Liver (tissue), 9 donors: ENCODE data around the gene GPR52. TPM values are rescaled to one million over a fixed set of nuclear protein-coding genes. Genes with fewer than 3 reads are reported as not detected.

Experiments
- DNase-seq: peaks from one replicate; pipeline ENCODE4 v3.0.0-alpha.2; 2017; ENCODE audit warnings: low spot score
- H3K27ac ChIP-seq, 2 donors: one replicate each; pipeline ENCODE4 v1.7.0; 2013; ENCODE audit warnings: inconsistent platforms in 2 of 2, low read length in 2 of 2, control low read depth in 1 of 2, low read depth in 1 of 2, mild to moderate bottlenecking in 1 of 2
- H3K27me3 ChIP-seq, 4 donors: one replicate each; pipeline versions ENCODE4 v1.6.1 to v1.7.0; 2013; ENCODE audit warnings: low read length in 3 of 4, inconsistent platforms in 1 of 4, mild to moderate bottlenecking in 1 of 4, moderate library complexity in 1 of 4; ENCODE audit not compliant: control insufficient read depth in 4 of 4, insufficient read depth in 4 of 4
- H3K36me3 ChIP-seq, 4 donors: one replicate each; pipeline versions ENCODE4 v1.6.1 to v1.7.0; 2013; ENCODE audit warnings: low read length in 3 of 4, mild to moderate bottlenecking in 3 of 4, low read depth in 1 of 4, moderate library complexity in 1 of 4; ENCODE audit not compliant: control insufficient read depth in 4 of 4, insufficient read depth in 3 of 4
- H3K4me1 ChIP-seq, 4 donors: one replicate each; pipeline versions ENCODE4 v1.6.1 to v1.7.0; 2013; ENCODE audit warnings: low read length in 3 of 4, mild to moderate bottlenecking in 3 of 4, moderate library complexity in 1 of 4; ENCODE audit not compliant: control insufficient read depth in 4 of 4, insufficient read depth in 4 of 4
- H3K4me3 ChIP-seq, 3 donors: one replicate each; pipeline versions ENCODE4 v1.6.1 to v1.7.0; 2013; ENCODE audit warnings: low read length in 3 of 3, control low read depth in 1 of 3, low read depth in 1 of 3, mild to moderate bottlenecking in 1 of 3
- H3K9ac ChIP-seq, 2 donors: one replicate each; pipeline ENCODE4 v1.7.0; 2013; ENCODE audit warnings: low read length in 2 of 2, mild to moderate bottlenecking in 2 of 2, moderate library complexity in 2 of 2, control low read depth in 1 of 2, low read depth in 1 of 2
- H3K9me3 ChIP-seq, 4 donors: one replicate each; pipeline versions ENCODE4 v1.6.1 to v1.7.0; 2013; ENCODE audit warnings: low read length in 3 of 4; ENCODE audit not compliant: control insufficient read depth in 4 of 4
- CTCF ChIP-seq: fragments of 150-350 bp; IDR thresholded peaks from 2 replicates; pipeline ENCODE4 v1.5.1; 2017; ENCODE audit warnings: improper control_type of control experiment, low read depth, low read length; ENCODE audit not compliant: missing input control
- EGR1 ChIP-seq, 2 donors: IDR thresholded peaks; 2 replicates each; pipeline ENCODE4 v1.6.1; 2016 to 2018; ENCODE audit warnings: antibody characterized with exemption in 2 of 2, low read depth in 2 of 2
- FOXA1 ChIP-seq: IDR thresholded peaks from 2 replicates; pipeline ENCODE4 v1.6.1; 2016; ENCODE audit warnings: antibody characterized with exemption
- FOXA2 ChIP-seq: IDR thresholded peaks from 2 replicates; pipeline ENCODE4 v1.6.1; 2016; ENCODE audit warnings: antibody characterized with exemption
- GABPA ChIP-seq, 2 donors: IDR thresholded peaks in 1 of 2; conservative IDR thresholded peaks in 1 of 2; 2 replicates each; pipeline ENCODE4 v1.6.1; 2016; ENCODE audit warnings: antibody characterized with exemption in 2 of 2, mild to moderate bottlenecking in 1 of 2, moderate library complexity in 1 of 2
- HNF4G ChIP-seq: IDR thresholded peaks from 2 replicates; pipeline ENCODE4 v1.6.1; 2016; ENCODE audit warnings: antibody characterized with exemption
- JUND ChIP-seq, 2 donors: IDR thresholded peaks; 2 replicates each; pipeline ENCODE4 v1.6.1; 2016; ENCODE audit warnings: antibody characterized with exemption in 2 of 2
- NR2F2 ChIP-seq: IDR thresholded peaks from 2 replicates; pipeline ENCODE4 v1.6.1; 2016; ENCODE audit warnings: antibody characterized with exemption
- RAD21 ChIP-seq, 2 donors: IDR thresholded peaks; 2 replicates each; pipeline ENCODE4 v1.6.1; 2016; ENCODE audit warnings: antibody characterized with exemption in 2 of 2, mild to moderate bottlenecking in 2 of 2
- REST ChIP-seq: IDR thresholded peaks from 2 replicates; pipeline ENCODE4 v1.6.1; 2016; ENCODE audit warnings: antibody characterized with exemption, mild to moderate bottlenecking
- SP1 ChIP-seq: IDR thresholded peaks from 2 replicates; pipeline ENCODE4 v1.6.1; 2018; ENCODE audit warnings: antibody characterized with exemption, mild to moderate bottlenecking
- TAF1 ChIP-seq: conservative IDR thresholded peaks from 2 replicates; pipeline ENCODE4 v1.6.1; 2016; ENCODE audit warnings: antibody characterized with exemption, mild to moderate bottlenecking
- YY1 ChIP-seq: IDR thresholded peaks from 2 replicates; pipeline ENCODE4 v1.6.1; 2016; ENCODE audit warnings: antibody characterized with exemption, mild to moderate bottlenecking
- WGBS: extraction: QIAGEN DNeasy Blood & Tissue Kit; methylation state at CpG from one replicate; pipeline ENCODE4 v1.1.7; 2013; 5-methylcytosine and 5-hydroxymethylcytosine counted together
- polyA plus RNA-seq, 2 donors: library from polyadenylated mRNA; stranded (reverse) in 1 of 2; unstranded in 1 of 2; fragments of 200-250 nt in 1 of 2; fragments of >200 nt in 1 of 2; fragmentation: Nextera tagmentation in 1 of 2; extraction: Ambion mirVana in 1 of 2; gene quantifications; one replicate each; pipeline versions ENCODE4 v1.2.1 to v1.2.3, GENCODE V29; 2013 to 2015
- total RNA-seq, 2 donors: library from RNA; depleted of rRNA; stranded (reverse); fragments of >200 nt; gene quantifications; one replicate each; pipeline ENCODE4 v1.2.3, GENCODE V29; 2014
- TF ChIP-seq, protein P1 (sequence below): IDR thresholded peaks from 2 replicates; pipeline ENCODE4 v1.6.1; 2016; ENCODE audit warnings: antibody characterized with exemption
- donor health status: healthy.
- donor health status: healthy.
- donor health status: healthy.
- donor health status: healthy.
- donor health status: healthy.

Gene GPR52
- total RNA-seq (1 to 10 TPM; 1.3 to 4.8 TPM), polyA plus RNA-seq (not detected)

DNA sequence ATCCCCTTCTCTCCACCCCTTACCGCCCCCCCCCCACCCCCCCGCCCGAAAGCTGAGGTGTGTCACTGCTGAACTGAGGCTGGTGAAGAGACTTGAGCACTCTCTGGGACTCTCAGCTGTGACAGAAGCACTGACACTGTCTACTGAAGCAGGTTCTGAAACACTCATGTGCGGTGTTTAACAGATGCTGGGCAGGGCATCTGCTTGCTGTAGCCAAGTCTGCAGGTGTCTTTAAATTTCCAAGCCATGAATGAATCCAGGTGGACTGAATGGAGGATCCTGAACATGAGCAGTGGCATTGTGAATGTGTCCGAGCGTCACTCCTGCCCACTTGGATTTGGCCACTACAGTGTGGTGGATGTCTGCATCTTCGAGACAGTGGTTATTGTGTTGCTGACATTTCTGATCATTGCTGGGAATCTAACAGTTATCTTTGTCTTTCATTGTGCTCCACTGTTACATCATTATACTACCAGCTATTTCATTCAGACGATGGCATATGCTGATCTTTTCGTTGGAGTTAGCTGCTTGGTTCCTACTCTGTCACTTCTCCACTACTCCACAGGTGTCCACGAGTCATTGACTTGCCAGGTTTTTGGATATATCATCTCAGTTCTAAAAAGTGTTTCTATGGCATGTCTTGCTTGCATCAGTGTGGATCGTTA lies at the start of gene GPR52:
Gene GPR52, plus strand, starts transcription at position 99 of the 665 bp plus-strand sequence. Its CDS starts 148 bp downstream, at position 247.
- H3K9ac ChIP-seq: no peak within 1 kb of the TSS
- no peak for TF ChIP-seq JUND (IDR thresholded peaks at IDR 0.05)
- TF ChIP-seq SP1: no peak
- no peak for TF ChIP-seq FOXA1
- TF ChIP-seq EGR1 (IDR thresholded peaks at IDR 0.05; ENCODE audit: low read depth in 2 of 2): no peak
- no peak for TF ChIP-seq NR2F2
- TF ChIP-seq YY1: no peak
- TF ChIP-seq GABPA (IDR thresholded peaks at IDR 0.05 in 1 of 2, conservative IDR thresholded peaks at IDR 0.05 in 1 of 2): no peak
- TF ChIP-seq HNF4G: no peak
- no peak for TF ChIP-seq REST
- TF ChIP-seq, protein P1, sequence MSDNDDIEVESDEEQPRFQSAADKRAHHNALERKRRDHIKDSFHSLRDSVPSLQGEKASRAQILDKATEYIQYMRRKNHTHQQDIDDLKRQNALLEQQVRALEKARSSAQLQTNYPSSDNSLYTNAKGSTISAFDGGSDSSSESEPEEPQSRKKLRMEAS: no peak
- TF ChIP-seq CTCF: no peak
- TF ChIP-seq RAD21 (IDR thresholded peaks at IDR 0.05): no peak
- TF ChIP-seq TAF1: no peak
- H3K9me3 ChIP-seq: no peaks in the 10 kb centered on the region
- no peaks in the 10 kb centered on the region for H3K36me3 ChIP-seq
- H3K4me3 ChIP-seq: no peak within 1 kb of the TSS
- H3K27me3 ChIP-seq: no peaks in the 10 kb centered on the region
- DNase-seq: no peak
- H3K4me1 ChIP-seq: peaks cover 0 to 3% (median 0%) of the 10 kb centered on the region in 4 donors
- H3K27ac ChIP-seq: no peak within 1 kb of the TSS
- 92% methylated on average over 11 of the region's 11 CpGs for whole genome bisulfite sequencing

DNA sequence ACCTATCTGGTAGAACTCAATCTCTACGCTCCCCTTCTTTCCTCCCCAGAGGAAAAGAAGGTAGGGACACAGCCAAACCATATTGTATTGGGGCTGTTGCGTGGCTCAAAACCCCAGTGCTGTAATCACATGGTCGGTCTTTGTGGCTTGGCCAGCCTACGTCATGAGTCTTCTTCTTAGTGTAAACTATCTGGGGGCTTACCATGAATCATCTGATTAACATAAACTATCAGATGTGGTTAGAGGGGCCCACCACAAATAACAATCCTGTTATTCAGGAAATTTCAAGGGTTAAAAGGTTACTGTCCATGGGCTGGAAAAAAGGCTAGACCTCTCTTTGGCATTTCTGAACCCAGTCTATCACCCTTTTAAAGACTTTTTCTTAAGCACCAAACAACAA lies 49.5 kb upstream of the GPR52 start:
- H3K27me3 ChIP-seq: no peaks in the 10 kb centered on the region
- peaks cover 0 to 2% (median 0%) of the 10 kb centered on the region in 4 donors for H3K36me3 ChIP-seq
- no peak overlapping the region for H3K9ac ChIP-seq
- no peak overlapping the region for H3K4me3 ChIP-seq
- no peaks in the 10 kb centered on the region for H3K4me1 ChIP-seq
- TF ChIP-seq HNF4G (no peak), CTCF (no peak), FOXA2 (no peak), SP1 (no peak)
- DNase-seq: no peak
- no peaks in the 10 kb centered on the region for H3K9me3 ChIP-seq
- no peak overlapping the region for H3K27ac ChIP-seq
- 94% methylated on average over 4 of the region's 4 CpGs for WGBS
